Hematopoietic multipotent progenitor cell treated with erythropoietin and hydrocortisone succinate and interleukin-3 and kit ligand, for 15 days (in vitro differentiated cells): ENCODE measurements around the gene TARP.

Experiments
- DNase-seq: peaks from one replicate; pipeline ENCODE4 v3.0.0-alpha.2; 2015; ENCODE audit warnings: low spot score

Gene TARP

DNA sequence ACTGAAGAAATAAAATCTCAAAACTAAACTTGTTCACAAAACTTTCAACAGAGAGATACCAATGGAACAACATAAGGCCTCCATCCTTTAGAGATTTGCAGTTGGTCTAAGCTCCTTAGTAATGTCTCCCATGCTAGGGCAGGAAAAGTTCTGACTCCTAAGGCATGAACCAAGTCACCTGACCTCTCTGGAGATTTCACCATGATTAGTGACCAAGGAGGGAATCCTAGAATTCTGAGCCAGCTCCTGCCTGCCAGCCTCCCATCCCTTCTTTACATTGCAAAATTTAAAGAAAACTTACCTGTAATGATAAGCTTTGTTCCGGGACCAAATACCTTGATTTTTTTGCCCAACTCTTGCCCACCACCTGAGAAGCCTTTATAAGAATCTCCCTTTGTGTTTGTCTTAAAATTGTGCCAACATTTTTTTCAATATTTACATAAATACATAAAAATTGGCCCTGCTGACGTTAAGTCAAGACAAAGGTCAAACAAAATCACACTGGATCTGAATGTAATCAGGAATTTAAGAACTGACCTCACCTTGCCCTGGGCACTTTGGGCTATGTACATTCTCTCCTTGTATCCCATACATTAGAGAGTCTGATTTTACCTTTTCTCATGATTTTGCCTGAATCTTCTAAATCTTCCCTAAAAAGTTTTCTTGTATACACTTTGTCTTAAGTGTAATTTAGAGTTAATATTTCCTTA lies at the start of gene TARP:
Gene TARP, minus strand, starts transcription at position 351 of the 710 bp plus-strand sequence.
- no peak for DNase-seq

GRCh38 chr7:38323156-38323555 lies 49.7 kb upstream of the TARP start:
- DNase-seq: no peak

GRCh38 chr7:38322461-38322860 lies 49.0 kb upstream of the TARP start:
- DNase-seq: no peak

GRCh38 chr7:38321967-38322366 lies 48.5 kb upstream of the TARP start:
- DNase-seq: no peak

- DNase-seq: no peak
These were observed 48.1 kb upstream of the TARP start for GRCh38 chr7:38321515-38321944.

- DNase-seq: no peak
These were observed 47.6 kb upstream of the TARP start for GRCh38 chr7:38321050-38321449.

DNA sequence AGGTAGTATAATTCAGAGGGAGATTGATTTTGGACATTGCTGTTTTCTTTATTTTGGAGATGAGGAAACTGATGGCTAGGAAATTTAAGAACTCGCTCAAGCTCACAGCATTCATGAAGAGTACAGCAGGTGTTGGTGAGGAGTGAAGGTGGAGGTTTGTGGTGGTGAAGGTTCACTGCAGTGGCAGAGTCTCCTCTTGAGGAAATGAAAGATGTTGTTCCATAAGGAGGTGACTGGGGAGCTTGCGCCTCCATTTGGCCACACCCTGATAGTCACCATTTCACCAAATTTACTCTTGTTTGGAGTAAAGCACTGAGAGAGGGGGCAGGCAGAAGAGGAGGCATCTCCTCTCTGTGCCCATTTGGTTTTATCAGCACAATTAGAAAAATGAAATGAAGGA lies 46.4 kb upstream of the TARP start:
- no peak for DNase-seq

DNA sequence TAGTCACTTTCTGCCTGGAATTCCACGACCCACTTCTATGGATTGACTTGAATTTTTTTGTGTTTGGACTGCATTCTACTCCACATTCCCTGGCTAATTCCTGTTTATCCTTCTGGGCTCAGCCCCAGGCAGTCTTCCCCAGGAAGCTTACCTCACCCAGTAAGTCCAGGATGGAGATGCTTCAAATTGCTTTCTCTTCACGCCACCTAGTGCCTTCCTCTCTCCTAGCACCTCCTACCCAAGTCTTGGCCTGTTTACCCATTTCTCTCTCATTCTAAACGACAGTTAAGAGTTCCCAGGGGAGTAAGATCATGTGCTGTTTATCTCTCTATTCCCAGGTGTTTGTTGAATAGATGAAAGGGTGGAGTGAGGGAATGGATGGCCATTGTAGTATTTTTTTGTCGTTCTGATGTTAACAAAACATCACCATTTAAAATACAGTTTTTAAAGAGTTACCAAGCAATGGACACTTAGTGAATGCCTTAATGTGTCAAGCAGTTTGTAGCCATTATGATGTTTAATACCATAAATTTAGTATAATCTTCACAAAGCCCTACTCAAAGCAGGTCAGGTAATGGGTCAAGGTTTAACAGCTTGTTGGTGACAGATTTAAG lies 45.5 kb upstream of the TARP start:
- no peak for DNase-seq

- no peak for DNase-seq
These were observed 44.8 kb upstream of the TARP start for GRCh38 chr7:38318241-38318640.

DNA sequence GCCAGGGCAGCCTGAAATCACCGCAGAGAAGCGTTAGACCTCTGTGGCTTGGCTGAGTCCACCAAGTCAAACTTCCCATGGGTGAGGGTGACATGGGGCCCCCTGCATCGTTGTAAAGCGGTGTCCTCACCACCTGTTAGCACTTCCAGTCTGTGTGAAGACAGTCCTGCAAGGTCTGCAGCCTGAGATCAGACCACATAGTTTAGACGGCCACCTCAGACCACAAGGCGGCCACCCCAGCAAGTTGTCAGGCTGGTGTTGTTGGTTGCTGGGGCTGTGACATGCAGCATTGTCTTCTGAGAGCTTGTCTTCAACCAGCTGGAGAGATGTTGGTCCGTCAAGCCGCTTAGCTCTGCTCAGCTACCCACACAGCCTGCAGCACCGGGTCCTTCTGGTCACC lies 44.1 kb upstream of the TARP start:
- no peak for DNase-seq

- no peak for DNase-seq
These were observed 43.4 kb upstream of the TARP start for GRCh38 chr7:38316733-38317360.

DNA sequence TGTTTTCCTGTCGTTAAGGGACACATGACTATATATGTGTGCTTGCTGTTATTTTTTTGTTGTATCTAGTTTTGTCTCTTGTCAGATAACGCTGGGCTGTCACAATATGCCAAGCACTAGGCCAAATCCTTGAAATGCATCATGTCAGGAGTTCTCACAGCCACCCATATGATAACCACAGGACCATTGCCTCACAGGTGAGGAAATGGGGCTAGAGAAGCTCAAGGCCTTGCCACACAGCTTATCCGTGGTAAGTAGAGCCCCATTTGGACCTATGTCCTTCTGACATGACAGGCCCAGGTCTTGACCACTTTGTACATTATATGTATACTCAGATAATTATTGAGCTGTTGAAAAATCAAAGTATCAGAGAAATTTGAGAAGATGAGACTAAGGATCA lies 42.0 kb upstream of the TARP start:
- no peak for DNase-seq

GRCh38 chr7:38312821-38313220 lies 39.4 kb upstream of the TARP start:
- no peak for DNase-seq

DNA sequence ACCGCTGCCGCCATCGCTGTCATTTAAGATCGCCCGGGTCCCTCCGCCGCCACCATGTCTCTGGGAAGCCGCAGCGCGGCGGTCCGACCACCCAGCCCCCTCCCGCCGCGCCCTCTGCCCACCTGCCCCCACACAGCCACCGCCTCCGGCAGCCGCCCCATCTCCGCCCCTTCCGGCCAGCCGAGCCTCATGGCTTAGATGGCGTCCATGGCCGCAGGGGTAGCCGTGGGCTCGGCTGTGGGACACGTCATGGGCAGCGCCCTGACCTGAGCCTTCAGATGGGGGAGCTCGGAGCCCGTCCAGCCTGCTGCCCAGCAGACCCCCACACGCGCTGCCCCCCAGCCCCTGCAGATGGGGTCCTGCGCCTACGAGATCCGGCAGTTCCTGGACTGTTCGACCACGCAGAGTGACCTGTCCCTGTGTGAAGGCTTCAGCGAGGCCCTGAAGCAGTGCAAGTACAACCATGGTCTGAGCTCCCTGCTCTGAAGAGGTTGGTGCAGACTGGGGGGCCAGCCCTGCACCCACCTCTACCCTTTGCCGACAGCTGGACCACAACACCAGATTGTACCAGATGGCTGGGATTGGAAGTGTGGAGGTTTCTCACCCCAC lies 38.0 kb upstream of the TARP start:
- DNase-seq: no peak

DNA sequence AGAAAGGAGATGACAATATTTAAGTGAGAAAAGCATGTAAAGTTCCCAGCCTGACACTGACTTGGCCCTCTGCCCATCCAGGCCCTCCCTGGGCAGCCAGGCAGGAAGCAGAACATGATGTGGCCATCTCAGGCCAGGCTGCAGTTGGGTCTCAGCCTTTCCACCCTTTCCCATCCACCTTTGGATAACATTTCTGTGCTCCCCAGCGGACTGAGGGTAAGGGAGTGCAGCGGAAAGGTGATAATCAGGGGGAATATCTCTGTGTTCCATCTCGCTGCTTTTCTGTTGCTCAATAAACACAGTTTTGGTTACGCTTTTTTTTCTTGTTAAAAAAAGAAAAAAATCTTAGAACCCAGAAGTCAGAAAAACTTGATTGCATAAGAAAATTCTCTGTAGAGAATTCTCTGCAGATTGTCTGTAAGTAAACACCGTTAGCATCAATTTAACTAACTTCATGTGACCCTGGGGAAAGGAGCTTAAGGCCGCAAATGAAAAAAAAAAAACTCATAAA lies 37.2 kb upstream of the TARP start:
- DNase-seq: no peak

- no peak for DNase-seq
These were observed 36.1 kb upstream of the TARP start for GRCh38 chr7:38309555-38309954.

GRCh38 chr7:38308140-38308539 lies 34.7 kb upstream of the TARP start:
- DNase-seq: no peak

DNA sequence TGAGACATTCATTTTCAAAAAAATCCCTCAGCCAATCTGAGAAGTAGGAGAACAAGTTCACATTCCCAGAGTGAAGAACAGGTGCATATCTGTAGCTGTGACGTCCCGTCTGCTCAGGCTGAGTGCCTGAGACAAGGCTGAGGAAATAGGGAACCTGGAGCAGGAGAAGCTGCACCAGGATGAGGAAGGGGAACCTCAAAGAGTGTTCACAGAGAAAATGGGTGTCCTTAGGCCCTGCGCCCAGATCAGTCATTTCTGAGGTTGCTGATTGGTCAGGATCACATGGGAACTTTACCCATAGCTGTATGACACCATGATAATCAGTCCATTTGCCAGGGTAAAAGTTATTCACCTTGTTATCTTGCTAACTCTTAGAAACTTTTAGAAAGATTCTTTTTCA lies 34.2 kb upstream of the TARP start:
- no peak for DNase-seq

- no peak for DNase-seq
These were observed 33.5 kb upstream of the TARP start for GRCh38 chr7:38306914-38307313.

DNA sequence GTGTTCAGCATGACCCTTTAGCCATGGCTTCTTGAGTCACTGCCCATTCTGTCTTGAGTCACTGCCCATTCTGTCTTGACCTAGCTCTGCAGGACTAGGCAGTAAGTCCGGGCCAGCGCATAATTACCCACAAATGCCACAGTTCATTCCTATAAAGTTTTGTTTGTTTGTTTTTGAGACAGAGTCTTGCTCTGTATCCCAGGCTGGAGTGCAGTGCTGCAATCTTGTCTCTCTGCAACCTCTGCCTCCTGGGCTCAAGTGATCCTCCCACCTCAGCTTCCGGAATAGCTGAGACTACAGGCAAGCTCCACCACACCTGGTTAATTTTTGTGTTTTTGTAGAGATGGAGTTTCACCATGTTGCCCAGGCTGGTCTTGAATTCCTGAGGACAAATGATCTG lies 32.7 kb upstream of the TARP start:
- DNase-seq: no peak

GRCh38 chr7:38303866-38304265 lies 30.4 kb upstream of the TARP start:
- no peak for DNase-seq

DNA sequence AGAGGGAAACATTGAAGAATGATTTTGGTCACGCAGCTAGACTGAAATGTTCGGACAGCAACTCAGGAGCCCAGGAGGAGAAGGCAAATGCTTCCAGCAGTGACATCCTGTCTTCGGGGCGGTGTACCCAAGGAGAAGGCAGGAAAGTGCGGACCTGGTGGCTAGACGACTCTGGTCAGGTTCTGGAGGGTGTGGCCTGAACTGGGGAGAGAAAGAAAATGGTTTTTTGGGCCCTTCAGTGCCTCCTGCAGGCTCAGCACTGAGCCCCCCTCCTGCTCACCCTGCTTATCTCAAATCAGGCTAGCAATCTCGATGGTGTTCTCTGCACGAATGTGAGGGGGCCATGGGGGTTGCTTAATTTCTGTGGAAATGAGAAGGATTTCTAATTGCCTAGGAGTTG lies 26.7 kb upstream of the TARP start:
- no peak for DNase-seq
